ENCODE data around the gene RPS6KA4. TPM values are rescaled to one million over a fixed set of nuclear protein-coding genes. Genes with fewer than 3 reads are reported as not detected.

The RPS6KA4 gene
- total and polyA plus RNA-seq, 5 donors, result 12.8 to 17.6 (median 17.0) TPM

DNA sequence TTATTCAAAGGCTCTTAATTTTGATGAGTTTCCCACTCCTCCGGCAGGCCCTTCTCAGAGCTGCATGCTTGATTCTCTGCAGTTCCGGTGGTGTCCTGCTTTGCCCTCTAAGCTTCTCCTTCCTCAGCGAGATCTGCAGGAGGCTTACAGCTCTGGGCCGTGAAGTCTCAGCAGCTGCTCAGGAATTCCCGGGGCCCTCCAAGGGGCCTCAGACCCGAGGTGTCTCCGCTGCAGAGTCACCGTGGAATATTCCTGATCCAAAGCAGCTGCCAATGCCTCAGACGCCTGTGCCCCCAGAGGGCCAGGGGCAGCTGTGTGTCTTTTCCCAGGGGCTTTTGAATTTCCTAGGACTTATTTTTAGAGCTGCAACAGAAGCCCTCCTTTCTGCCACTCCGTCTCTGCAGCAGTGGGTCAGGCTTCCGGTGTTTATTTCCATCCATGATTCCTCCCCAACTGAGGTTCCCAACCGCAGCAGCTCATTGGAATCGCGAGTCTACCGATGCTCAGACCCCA lies 37.2 kb downstream of the RPS6KA4 start:
- DNase-seq, result no peak
- H3K9me3 ChIP-seq (ENCODE audit: control insufficient read depth, low read length), result no peaks in the 10 kb centered on the region
- H3K27me3 ChIP-seq (ENCODE audit: control insufficient read depth, insufficient read depth), result no peaks in the 10 kb centered on the region
- no peak overlapping the region for H3K4me3 ChIP-seq (ENCODE audit: low read length)
- H3K27ac ChIP-seq (ENCODE audit: low read length), result no peak overlapping the region
- WGBS, result 13% methylated on average over 15 of the region's 15 CpGs
- no peaks in the 10 kb centered on the region for H3K4me1 ChIP-seq (ENCODE audit: control insufficient read depth, insufficient read depth, low read length)
- no peak for ATAC-seq
- intact Hi-C loops (cut with DNase I), result no loop called here

DNA sequence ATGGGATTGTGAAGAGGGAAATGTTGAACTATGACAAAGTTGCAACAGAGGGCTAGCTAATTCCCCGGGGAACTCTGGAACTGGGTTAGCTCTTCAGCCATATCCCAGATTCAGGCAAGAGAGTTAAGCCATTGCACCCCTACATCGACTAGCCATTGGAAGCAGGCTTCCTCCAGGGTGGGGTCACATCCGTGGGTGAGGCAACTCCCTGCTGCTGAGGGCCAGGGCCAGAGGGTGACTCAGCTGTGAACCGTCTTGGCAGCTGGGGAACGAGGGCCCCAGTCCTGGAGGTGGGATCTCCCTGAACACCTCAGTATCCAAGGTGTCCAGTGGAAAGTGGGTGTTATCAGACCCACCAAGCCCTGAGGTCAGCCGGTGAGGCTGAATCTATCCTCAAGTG lies 41.1 kb downstream of the RPS6KA4 start:
- Histone ChIP-seq H3K27ac (ENCODE audit: low read length) (no peak overlapping the region), H3K4me1 (ENCODE audit: control insufficient read depth, insufficient read depth, low read length) (no peaks in the 10 kb centered on the region), H3K4me3 (ENCODE audit: low read length) (no peak overlapping the region), H3K9me3 (ENCODE audit: control insufficient read depth, low read length) (no peaks in the 10 kb centered on the region), H3K27me3 (ENCODE audit: control insufficient read depth, insufficient read depth) (no peaks in the 10 kb centered on the region)
- WGBS, result 47% methylated on average over 6 of the region's 6 CpGs
- peak in 2 of 3 donors; percentile 66 to 71 for DNase-seq
- intact Hi-C loops (cut with DNase I), result no loop called here
- ATAC-seq, result peak; percentile 59 to 86

DNA sequence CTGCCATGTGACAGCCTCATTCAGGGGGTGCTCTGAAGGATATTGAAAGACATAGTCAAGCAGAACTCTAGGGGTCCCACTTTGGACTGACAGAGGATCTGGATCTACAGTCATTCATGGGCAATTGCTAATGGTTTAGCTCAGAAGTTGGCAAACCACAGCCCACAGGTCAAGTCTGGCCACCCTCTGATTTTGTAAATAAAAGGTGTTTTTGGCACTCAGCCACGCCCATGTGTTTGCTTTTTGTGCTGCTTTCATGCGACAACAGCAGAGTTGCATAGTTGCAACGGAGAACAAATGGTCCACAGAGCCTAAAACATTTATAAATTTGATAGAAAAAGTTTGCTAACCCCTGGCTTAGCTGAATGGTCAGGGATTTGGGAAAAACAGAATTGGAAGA lies 41.7 kb downstream of the RPS6KA4 start:
- WGBS, result 84% methylated on average over 3 of the region's 3 CpGs
- Histone ChIP-seq H3K4me3 (ENCODE audit: low read length) (no peak overlapping the region), H3K27me3 (ENCODE audit: control insufficient read depth, insufficient read depth) (no peaks in the 10 kb centered on the region), H3K9me3 (ENCODE audit: control insufficient read depth, low read length) (no peaks in the 10 kb centered on the region), H3K4me1 (ENCODE audit: control insufficient read depth, insufficient read depth, low read length) (no peaks in the 10 kb centered on the region), H3K27ac (ENCODE audit: low read length) (no peak overlapping the region)
- DNase-seq (no peak), ATAC-seq (no peak)
- intact Hi-C loops (cut with DNase I), result no loop called here

DNA sequence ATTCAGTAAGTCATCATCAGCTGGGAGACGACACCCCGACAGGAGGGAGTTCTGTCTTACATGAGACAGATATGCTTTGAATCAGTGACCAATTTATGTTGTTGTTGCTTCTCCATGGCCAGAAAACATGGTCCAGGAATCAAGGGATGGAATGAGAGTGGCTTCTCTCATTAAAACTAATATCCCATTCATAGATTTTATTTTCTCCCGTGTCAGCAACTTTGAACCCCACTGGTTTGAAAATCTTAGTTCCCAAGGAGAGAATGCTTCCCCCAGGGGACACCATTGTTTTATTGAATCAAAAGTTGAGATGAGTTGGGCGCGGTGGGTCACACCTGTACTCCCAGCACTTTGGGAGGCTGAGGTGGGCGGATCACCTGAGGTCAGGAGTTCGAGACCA lies 42.8 kb downstream of the RPS6KA4 start:
- DNase-seq (no peak), ATAC-seq (no peak)
- Histone ChIP-seq H3K4me1 (ENCODE audit: control insufficient read depth, insufficient read depth, low read length) (no peaks in the 10 kb centered on the region), H3K9me3 (ENCODE audit: control insufficient read depth, low read length) (no peaks in the 10 kb centered on the region), H3K27me3 (ENCODE audit: control insufficient read depth, insufficient read depth) (no peaks in the 10 kb centered on the region), H3K4me3 (ENCODE audit: low read length) (no peak overlapping the region), H3K27ac (ENCODE audit: low read length) (no peak overlapping the region)
- intact Hi-C loops (cut with DNase I), result no loop called here
- 86% methylated on average over 7 of the region's 7 CpGs for WGBS

DNA sequence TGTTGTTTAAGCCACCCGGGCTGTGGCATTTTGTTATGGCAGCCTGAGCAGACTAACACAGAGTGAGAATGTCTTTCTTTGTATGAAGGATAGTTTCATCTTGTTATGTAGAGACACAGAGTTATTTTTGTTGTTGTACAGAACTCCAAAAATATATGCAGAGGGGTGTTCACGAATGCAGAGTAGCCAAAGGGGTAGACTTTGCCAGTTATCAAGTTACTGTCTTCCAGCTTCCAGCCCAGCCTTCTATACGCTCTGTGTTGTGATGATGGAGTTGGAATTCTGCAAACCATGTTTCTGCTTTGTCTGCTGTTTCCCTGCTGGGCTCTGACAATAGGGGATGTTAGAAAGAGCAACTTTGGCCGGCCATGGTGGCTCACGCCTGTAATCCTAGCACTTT lies 44.1 kb downstream of the RPS6KA4 start:
- DNase-seq (no peak), ATAC-seq (no peak)
- H3K27ac ChIP-seq (ENCODE audit: low read length), result no peak overlapping the region
- 78% methylated on average over 5 of the region's 5 CpGs for WGBS
- H3K9me3 ChIP-seq (ENCODE audit: control insufficient read depth, low read length), result no peaks in the 10 kb centered on the region
- H3K4me1 ChIP-seq (ENCODE audit: control insufficient read depth, insufficient read depth, low read length), result no peaks in the 10 kb centered on the region
- no peak overlapping the region for H3K4me3 ChIP-seq (ENCODE audit: low read length)
- H3K27me3 ChIP-seq (ENCODE audit: control insufficient read depth, insufficient read depth), result no peaks in the 10 kb centered on the region
- intact Hi-C loops (cut with DNase I), result no loop called here

DNA sequence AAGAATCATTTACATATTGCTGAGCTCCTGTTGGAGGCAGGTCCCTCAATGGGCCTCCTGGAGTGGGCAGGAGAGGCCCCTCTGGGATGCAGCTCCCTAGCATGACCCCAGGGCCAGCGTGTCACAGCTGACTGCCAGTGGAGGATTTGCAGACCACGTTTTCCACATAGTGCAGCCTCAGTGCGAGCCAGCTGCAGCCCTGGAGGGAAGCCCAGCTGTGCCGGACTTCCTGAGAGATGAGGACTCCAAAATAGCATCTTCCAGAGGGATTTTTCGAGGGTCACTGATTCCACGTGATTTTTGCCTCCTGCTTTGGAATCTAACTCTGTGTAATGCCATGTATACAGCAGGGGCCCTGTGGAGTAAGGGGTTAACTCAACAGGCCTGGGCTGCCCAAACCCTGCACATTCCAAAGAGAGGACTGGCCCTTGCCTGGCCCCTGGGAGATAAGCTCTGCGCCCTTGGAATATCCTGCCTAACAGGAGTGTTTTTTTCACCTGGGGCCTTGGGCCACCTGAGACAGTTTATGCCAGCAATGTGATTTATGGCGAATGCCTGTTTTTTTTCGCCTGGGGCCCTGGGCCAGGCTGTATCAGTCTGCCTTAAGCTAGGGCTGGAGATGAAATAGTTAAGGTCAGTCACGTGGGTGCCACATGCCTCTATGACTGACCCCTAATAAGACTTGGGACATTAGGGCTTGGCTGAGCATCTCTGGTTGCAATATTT lies 47.4 kb downstream of the RPS6KA4 start:
- WGBS, result 25% methylated on average over 10 of the region's 10 CpGs
- intact Hi-C loops (cut with DNase I), result no loop called here
- Histone ChIP-seq H3K27me3 (ENCODE audit: control insufficient read depth, insufficient read depth) (no peaks in the 10 kb centered on the region), H3K27ac (ENCODE audit: low read length) (no peak overlapping the region), H3K4me3 (ENCODE audit: low read length) (no peak overlapping the region), H3K9me3 (ENCODE audit: control insufficient read depth, low read length) (no peaks in the 10 kb centered on the region), H3K4me1 (ENCODE audit: control insufficient read depth, insufficient read depth, low read length) (no peaks in the 10 kb centered on the region)
- DNase-seq (peak; percentile 35 to 86 (median 81)), ATAC-seq (peak; percentile 57 to 62)

DNA sequence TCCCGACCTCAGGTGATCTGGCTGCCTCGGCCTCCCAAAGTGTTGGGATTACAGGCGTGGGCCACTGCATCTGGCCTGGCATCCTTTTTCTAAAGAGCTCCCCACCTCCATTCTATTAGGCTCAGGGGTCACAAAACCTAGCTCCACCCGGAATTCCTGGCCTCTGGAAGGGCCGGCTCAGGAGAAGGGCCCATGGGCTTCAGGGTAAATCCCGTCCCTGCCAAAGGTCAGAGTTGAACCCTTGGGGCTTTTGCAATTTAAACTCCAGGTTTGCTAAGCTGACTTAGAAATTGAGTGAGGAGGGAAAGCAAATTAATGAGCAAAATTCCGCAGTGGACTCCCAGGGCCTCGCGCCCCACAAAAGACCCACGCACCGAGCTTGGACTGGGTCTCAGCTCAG lies 48.3 kb downstream of the RPS6KA4 start:
- no peaks in the 10 kb centered on the region for H3K4me1 ChIP-seq (ENCODE audit: control insufficient read depth, insufficient read depth, low read length)
- WGBS, result 93% methylated on average over 11 of the region's 11 CpGs
- no peak overlapping the region for H3K27ac ChIP-seq (ENCODE audit: low read length)
- DNase-seq (no peak), ATAC-seq (no peak)
- no peak overlapping the region for H3K4me3 ChIP-seq (ENCODE audit: low read length)
- H3K9me3 ChIP-seq (ENCODE audit: control insufficient read depth, low read length), result no peaks in the 10 kb centered on the region
- no peaks in the 10 kb centered on the region for H3K27me3 ChIP-seq (ENCODE audit: control insufficient read depth, insufficient read depth)
- intact Hi-C loops (cut with DNase I), result no loop called here

DNA sequence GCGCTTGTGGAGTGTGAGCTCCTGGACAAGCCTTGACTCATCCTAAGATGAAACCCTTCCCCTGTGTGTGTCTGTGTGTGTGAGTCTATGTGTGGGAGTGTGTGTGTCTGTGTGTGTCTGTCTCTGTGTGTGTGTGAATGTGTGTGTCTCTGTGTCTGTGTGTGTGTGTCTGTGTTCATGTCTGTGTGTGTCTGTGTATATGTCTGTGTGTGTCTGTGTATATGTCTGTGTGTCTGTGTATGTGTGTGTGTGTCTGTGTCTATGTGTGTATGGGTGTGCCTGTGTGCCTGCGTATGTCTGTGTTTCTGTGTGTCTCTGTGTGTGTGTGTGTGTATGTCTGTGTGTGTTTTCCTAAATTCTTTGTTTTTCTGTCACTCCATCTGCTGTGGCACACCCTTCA lies 48.7 kb downstream of the RPS6KA4 start:
- no peak for DNase-seq

DNA sequence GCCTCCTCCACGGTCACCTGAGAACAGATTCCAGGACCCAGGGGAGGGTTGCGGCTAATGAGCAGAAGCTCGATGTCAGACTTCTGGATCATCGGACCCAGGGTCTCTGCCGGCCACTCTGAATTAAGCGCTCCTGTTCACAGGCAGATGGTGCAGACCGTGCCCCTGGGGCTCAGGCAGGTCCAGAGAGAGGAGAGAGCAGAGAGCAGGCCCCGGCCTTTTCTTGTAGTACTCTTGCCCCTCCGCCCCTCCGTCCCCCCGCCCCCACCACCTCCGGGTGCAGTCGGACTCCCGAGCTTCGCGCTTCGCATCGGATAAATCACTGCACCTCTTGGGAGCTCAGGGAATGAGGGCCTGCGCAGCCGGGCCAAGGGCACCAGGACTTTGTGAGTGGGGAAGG lies 50.3 kb downstream of the RPS6KA4 start:
- intact Hi-C loops (cut with DNase I), result no loop called here
- DNase-seq (no peak), ATAC-seq (no peak)
- Histone ChIP-seq H3K9me3 (ENCODE audit: control insufficient read depth, low read length) (no peaks in the 10 kb centered on the region), H3K27ac (ENCODE audit: low read length) (no peak overlapping the region), H3K27me3 (ENCODE audit: control insufficient read depth, insufficient read depth) (no peaks in the 10 kb centered on the region), H3K4me1 (ENCODE audit: control insufficient read depth, insufficient read depth, low read length) (no peaks in the 10 kb centered on the region), H3K4me3 (ENCODE audit: low read length) (no peak overlapping the region)
- 59% methylated on average over 20 of the region's 20 CpGs for WGBS

More for the DNA sequence above, 48.7 kb downstream of the RPS6KA4 start:
- no peaks in the 10 kb centered on the region for H3K9me3 ChIP-seq (ENCODE audit: control insufficient read depth, low read length)
- H3K4me3 ChIP-seq (ENCODE audit: low read length), result no peak overlapping the region
- no peak for ATAC-seq
- no peaks in the 10 kb centered on the region for H3K4me1 ChIP-seq (ENCODE audit: control insufficient read depth, insufficient read depth, low read length)
- no peak overlapping the region for H3K27ac ChIP-seq (ENCODE audit: low read length)
- 96% methylated on average over 2 of the region's 2 CpGs for WGBS
- intact Hi-C loops (cut with DNase I), result no loop called here
- H3K27me3 ChIP-seq (ENCODE audit: control insufficient read depth, insufficient read depth), result no peaks in the 10 kb centered on the region

DNA sequence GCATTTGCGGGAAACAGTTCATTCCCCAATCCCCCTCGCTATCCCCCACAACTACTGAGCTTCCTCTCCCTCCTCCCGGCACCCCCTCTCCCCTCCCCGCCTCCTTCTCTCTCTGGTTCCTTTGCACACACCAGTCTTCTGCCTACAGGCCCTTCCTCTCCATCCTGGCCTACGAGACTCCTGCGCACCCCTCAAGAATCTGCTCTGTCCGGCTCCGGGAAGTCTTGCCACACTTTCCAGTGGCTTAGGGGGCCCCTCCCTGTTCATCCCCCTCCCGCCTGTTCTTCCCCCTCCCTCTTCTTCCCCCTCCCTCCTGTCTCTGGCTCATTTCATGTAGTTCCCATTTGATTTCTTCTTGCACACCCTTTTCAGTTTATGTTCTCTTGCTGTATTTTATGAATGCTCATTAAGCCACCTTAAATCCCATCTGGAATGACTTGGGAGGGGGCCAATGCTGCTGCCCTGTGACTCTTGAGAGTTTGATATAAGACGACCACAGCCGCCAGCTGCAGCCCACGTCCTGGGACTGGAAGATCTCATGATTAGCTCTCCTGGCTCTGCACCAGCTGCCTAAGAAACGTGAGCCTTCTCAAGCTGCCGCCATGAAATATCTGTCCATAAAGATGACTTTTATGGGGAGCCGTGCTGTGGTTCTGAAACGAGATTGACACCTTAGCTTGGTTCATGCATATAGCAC lies 50.9 kb downstream of the RPS6KA4 start:
- ATAC-seq (peak in 1 of 2 donors; percentile 61), DNase-seq (peak in 1 of 3 donors; percentile 67)
- H3K4me3 ChIP-seq (ENCODE audit: low read length), result no peak overlapping the region
- no peaks in the 10 kb centered on the region for H3K9me3 ChIP-seq (ENCODE audit: control insufficient read depth, low read length)
- WGBS, result 24% methylated on average over 16 of the region's 16 CpGs
- H3K27ac ChIP-seq (ENCODE audit: low read length), result no peak overlapping the region
- H3K27me3 ChIP-seq (ENCODE audit: control insufficient read depth, insufficient read depth), result no peaks in the 10 kb centered on the region
- no peaks in the 10 kb centered on the region for H3K4me1 ChIP-seq (ENCODE audit: control insufficient read depth, insufficient read depth, low read length)
- intact Hi-C loops (cut with DNase I), result no loop called here

DNA sequence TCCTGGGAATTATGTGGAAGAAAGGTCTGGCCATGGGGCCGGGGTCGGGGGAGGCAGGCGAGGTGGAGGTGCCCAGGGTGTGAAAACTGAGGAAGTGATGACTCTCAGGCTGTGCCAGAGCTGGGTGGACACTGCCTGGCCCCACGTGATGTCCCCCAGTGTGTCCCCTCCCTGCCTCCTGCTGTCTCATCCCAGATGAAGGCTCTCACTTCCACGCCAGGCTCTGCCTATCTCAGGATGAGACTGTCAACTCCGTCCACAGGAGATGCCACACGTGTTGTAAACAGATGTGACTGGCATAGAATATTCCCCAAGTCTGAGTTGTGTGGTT lies 51.4 kb downstream of the RPS6KA4 start:
- intact Hi-C loops (cut with DNase I), result no loop called here
- ATAC-seq (peak; percentile 19 to 44), DNase-seq (no peak)
- Histone ChIP-seq H3K27me3 (ENCODE audit: control insufficient read depth, insufficient read depth) (no peaks in the 10 kb centered on the region), H3K4me1 (ENCODE audit: control insufficient read depth, insufficient read depth, low read length) (no peaks in the 10 kb centered on the region), H3K27ac (ENCODE audit: low read length) (no peak overlapping the region), H3K4me3 (ENCODE audit: low read length) (no peak overlapping the region), H3K9me3 (ENCODE audit: control insufficient read depth, low read length) (no peaks in the 10 kb centered on the region)
- WGBS, result 65% methylated on average over 7 of the region's 7 CpGs
